GM20431 (cell line): ENCODE results near the gene CHRNA3.
"Not testable (repeated sequence)": the region's sequence is repeated elsewhere in the genome, so short reads cannot be mapped to it uniquely, and the experiment has no call there.

Source experiments
- in situ Hi-C: fragments of 300-500 bp; cut with MseI, MboI; formaldehyde crosslinking; loops from one replicate; pipeline ENCODE4 v1.15.0; 2020; ENCODE audit warnings: low sequenced_read_pairs; ENCODE audit not compliant: unreplicated experiment

Gene CHRNA3

GRCh38 chr15:78565951-78566774, 54.6 kb downstream of the CHRNA3 start:
- in situ Hi-C loops, result no loop called here

GRCh38 chr15:78565097-78565950, 55.5 kb downstream of the CHRNA3 start, which contains the start of gene CHRNA5:
Gene CHRNA5 (plus strand): TSS chr15:78565520. CDS start chr15:78565720, 200 bp downstream.
- in situ Hi-C loops, result no loop called here

- in situ Hi-C loops, result no loop called here
Observed at GRCh38 chr15:78564743-78565096, 56.1 kb downstream of the CHRNA3 start.

GRCh38 chr15:78563092-78563491, 57.7 kb downstream of the CHRNA3 start:
- in situ Hi-C loops, result no loop called here

- in situ Hi-C loops, result no loop called here
Observed at GRCh38 chr15:78561490-78561889, 59.3 kb downstream of the CHRNA3 start.

- in situ Hi-C loops, result not testable (repeated sequence)
Observed at GRCh38 chr15:78560201-78560600, 60.6 kb downstream of the CHRNA3 start.

- in situ Hi-C loops, result no loop called here
Observed at GRCh38 chr15:78552597-78552996, 68.2 kb downstream of the CHRNA3 start.

GRCh38 chr15:78551902-78552301, 68.9 kb downstream of the CHRNA3 start:
- in situ Hi-C loops, result no loop called here

GRCh38 chr15:78550815-78551214, 70.0 kb downstream of the CHRNA3 start:
- in situ Hi-C loops, result no loop called here

GRCh38 chr15:78550194-78550593, 70.6 kb downstream of the CHRNA3 start:
- in situ Hi-C loops, result no loop called here
